BE2C (cell line): Measurements from ENCODE around the gene USP28.

ENCODE experiments used
- DNase-seq: peaks from one replicate; pipeline ENCODE4 v3.0.0-alpha.2; 2020
- H3K27me3 ChIP-seq: fragments of 250-450 bp; sonication (Bioruptor Pico); 2 replicates; pipeline ENCODE4 v1.5.1; 2020; ENCODE audit warnings: mild to moderate bottlenecking
- H3K36me3 ChIP-seq: fragments of 250-450 bp; sonication (Bioruptor Pico); 2 replicates; pipeline ENCODE4 v1.5.1; 2020; ENCODE audit warnings: mild to moderate bottlenecking
- H3K4me1 ChIP-seq: fragments of 250-450 bp; sonication (Bioruptor Pico); 2 replicates; pipeline ENCODE4 v1.5.1; 2020
- H3K4me3 ChIP-seq: 2 replicates; pipeline ENCODE4 v1.5.1; 2011; ENCODE audit warnings: low read depth, low read length
- H3K9me3 ChIP-seq: fragments of 250-450 bp; sonication (Bioruptor Pico); 2 replicates; pipeline ENCODE4 v1.5.1; 2020
- TF ChIP-seq, protein P1 (sequence below): IDR thresholded peaks from 2 replicates; pipeline ENCODE4 v1.5.1; 2012; ENCODE audit warnings: mild to moderate bottlenecking, low read depth, low read length

Gene USP28

DNA sequence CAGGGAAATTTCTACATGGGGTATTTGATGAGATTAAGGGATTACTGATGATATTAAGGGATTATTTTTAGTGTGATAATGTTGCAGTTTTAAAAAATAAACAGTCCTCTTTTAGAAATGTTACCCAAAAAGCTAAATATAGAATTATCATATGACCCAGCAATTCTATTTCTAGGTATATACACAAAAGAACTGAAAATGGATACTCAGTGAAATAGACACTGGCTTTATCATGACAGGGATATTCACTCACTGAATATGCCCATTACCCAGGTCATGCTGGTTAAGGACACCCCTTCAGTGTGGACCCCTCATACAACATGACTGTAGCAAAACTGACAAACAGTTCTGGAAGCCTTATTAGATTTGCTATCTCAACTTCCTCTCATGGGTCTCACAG, 27.8 kb downstream of the USP28 start:
- H3K4me1 ChIP-seq: 0 out of 2 replicates have a peak, but pooled peaks cover 5% of the 10 kb centered on the region
- no peak overlapping the region for H3K4me3 ChIP-seq
- H3K36me3 ChIP-seq: peaks cover 15% of the 10 kb centered on the region
- H3K27me3 ChIP-seq: no peaks in the 10 kb centered on the region
- TF ChIP-seq, protein P1, sequence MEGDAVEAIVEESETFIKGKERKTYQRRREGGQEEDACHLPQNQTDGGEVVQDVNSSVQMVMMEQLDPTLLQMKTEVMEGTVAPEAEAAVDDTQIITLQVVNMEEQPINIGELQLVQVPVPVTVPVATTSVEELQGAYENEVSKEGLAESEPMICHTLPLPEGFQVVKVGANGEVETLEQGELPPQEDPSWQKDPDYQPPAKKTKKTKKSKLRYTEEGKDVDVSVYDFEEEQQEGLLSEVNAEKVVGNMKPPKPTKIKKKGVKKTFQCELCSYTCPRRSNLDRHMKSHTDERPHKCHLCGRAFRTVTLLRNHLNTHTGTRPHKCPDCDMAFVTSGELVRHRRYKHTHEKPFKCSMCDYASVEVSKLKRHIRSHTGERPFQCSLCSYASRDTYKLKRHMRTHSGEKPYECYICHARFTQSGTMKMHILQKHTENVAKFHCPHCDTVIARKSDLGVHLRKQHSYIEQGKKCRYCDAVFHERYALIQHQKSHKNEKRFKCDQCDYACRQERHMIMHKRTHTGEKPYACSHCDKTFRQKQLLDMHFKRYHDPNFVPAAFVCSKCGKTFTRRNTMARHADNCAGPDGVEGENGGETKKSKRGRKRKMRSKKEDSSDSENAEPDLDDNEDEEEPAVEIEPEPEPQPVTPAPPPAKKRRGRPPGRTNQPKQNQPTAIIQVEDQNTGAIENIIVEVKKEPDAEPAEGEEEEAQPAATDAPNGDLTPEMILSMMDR: no peak
- DNase-seq: no peak
- H3K9me3 ChIP-seq: no peaks in the 10 kb centered on the region

DNA sequence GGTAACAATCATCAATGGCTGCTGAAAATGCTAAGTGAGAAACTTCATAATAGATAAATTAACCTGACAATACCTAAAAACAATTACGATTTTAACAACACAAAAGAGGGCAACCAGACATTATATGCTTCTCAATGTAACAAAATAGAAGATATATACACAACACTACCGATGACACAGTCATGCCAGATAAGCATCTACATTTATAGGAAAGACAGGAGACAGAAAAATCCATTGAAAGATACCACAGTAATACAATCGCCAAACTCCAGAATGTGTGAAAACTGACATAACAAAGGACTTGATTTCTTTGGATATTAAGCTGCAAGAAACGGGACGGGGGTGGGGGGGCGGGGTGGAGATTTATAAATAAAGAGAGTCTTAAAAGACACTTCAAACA, 28.3 kb downstream of the USP28 start:
- peaks cover 12% of the 10 kb centered on the region for H3K36me3 ChIP-seq

DNA sequence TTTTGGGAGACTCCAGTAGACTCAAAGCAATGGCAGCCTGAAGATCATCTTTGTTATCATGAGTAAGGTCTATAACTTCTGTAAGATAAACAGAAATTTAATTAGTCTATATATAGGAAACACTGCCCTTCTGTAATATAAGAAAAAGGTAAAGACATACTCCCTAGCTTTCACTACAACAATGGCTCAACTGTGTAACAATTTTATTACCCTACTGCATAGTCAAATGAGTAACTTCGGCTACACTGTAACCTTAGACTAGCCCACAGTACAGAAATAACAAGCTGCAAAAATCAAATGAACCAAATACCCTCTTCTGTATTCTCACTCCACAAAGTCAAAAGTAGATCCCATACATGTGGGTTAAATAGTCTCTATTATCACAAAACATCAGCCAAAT, 33.7 kb downstream of the USP28 start:
- Histone ChIP-seq H3K9me3 (no peaks in the 10 kb centered on the region), H3K27me3 (no peaks in the 10 kb centered on the region), H3K36me3 (peaks cover 23% of the 10 kb centered on the region), H3K4me1 (no peaks in the 10 kb centered on the region), H3K4me3 (no peak overlapping the region)
- TF ChIP-seq, protein P1: no peak
- no peak for DNase-seq

More for the DNA sequence above, 28.3 kb downstream of the USP28 start:
- TF ChIP-seq, protein P1: no peak
- Histone ChIP-seq H3K4me1 (0 out of 2 replicates have a peak, but pooled peaks cover 5% of the 10 kb centered on the region), H3K4me3 (no peak overlapping the region), H3K27me3 (no peaks in the 10 kb centered on the region), H3K9me3 (no peaks in the 10 kb centered on the region)
- DNase-seq: no peak

DNA sequence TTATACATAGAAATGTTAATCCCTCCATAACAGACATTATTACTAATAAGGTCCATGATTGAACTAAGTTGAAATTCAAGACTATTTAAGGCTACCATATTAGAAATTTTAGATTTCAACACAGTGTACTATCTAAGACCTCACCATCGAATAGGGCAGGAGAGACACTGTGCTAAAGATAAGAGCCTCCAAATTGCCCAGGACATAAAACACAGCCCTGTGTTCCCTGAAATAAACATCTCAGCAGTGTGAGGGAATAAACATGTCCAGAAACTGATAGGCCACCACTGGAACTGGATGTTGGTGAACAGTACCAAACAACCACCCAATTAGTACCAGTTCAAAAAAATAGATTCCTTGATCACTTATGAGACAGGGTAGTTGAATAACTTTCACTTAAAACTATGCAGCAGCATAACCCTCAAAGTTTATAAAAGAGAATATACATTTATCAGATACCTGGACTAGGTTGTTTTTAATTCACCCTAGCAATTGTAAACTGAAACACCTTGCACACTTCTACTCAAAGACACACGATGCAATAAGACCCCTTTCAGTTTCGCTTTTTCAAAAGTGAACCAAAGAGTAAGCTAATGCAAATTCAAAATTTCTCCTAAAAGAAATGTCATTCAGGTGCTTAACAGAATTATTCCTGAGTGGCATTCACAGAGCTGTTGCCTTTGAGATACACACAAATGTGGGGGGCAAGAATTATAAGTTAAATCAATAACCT, 34.3 kb downstream of the USP28 start:
- Histone ChIP-seq H3K9me3 (no peaks in the 10 kb centered on the region), H3K36me3 (peaks cover 23% of the 10 kb centered on the region), H3K4me3 (no peak overlapping the region), H3K27me3 (no peaks in the 10 kb centered on the region), H3K4me1 (no peaks in the 10 kb centered on the region)
- no peak for DNase-seq
- TF ChIP-seq, protein P1: no peak

DNA sequence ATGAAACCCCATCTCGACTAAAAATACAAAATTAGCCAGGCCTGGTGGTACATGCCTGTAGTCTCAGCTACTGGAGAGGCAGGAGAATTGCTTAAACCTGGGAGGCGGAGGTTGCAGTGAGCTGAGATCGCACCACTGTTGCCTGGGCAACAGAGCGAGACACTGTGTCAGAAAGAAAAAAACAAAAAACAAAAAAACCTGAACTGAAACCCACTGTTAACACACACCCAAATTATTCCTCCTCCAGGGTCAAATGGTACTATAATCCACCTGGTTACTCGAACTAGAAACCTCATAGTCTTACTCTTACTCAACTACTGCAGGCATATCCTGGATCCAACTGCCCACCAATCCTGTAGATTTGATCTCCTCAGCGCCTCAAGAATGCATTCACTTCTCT, 35.5 kb downstream of the USP28 start:
- Histone ChIP-seq H3K4me1 (no peaks in the 10 kb centered on the region), H3K27me3 (no peaks in the 10 kb centered on the region), H3K9me3 (no peaks in the 10 kb centered on the region), H3K36me3 (peaks cover 23% of the 10 kb centered on the region), H3K4me3 (no peak overlapping the region)
- no peak for DNase-seq
- TF ChIP-seq, protein P1: no peak

DNA sequence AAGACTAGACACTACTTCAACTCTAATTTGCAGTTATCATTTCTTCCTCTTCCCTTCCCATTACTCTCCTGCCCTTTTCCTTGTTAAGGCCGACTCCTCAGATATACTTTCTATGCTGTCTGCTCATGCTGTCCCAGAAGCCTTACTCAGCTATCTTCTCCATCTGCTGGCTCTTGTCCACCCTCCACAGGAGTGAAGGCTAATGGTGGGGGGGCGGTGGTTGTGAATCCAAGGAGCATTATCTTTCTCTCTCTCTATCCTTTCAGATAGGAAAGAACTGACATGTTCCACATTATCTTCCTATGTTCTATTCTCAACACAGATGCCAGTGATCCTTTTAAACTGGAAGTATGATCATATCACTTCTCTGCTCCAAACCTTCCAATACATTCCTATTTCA, 37.4 kb downstream of the USP28 start:
- Histone ChIP-seq H3K27me3 (no peaks in the 10 kb centered on the region), H3K9me3 (no peaks in the 10 kb centered on the region), H3K4me3 (no peak overlapping the region), H3K4me1 (no peaks in the 10 kb centered on the region), H3K36me3 (peaks cover 23% of the 10 kb centered on the region)
- no peak for DNase-seq
- TF ChIP-seq, protein P1: no peak
